Measurements from ENCODE around the gene SAPCD2.
"Not testable (repeated sequence)": the region's sequence is repeated elsewhere in the genome, so short reads cannot be mapped to it uniquely, and the experiment has no call there.

SAPCD2 gene

GRCh38 chr9:137070201-137070905, at the start of gene SAPCD2:
TSS of gene SAPCD2 (minus strand) at chr9:137070557. CDS start at chr9:137070460, 97 bp downstream.
- H3K4me1 ChIP-seq (ENCODE audit: control insufficient read depth in 1 of 2, insufficient read depth in 1 of 2, low read depth in 1 of 2, low read length in 1 of 2) = peaks cover 60 to 68% of the 10 kb centered on the region in 2 experiments
- H3K4me3 ChIP-seq (ENCODE audit: low read depth in 1 of 2, low read length in 1 of 2) = peak within 1 kb of the TSS; percentile 55 to 58
- TF ChIP-seq CTCF (IDR thresholded peaks at IDR 0.05) = peak; percentile 19

DNA sequence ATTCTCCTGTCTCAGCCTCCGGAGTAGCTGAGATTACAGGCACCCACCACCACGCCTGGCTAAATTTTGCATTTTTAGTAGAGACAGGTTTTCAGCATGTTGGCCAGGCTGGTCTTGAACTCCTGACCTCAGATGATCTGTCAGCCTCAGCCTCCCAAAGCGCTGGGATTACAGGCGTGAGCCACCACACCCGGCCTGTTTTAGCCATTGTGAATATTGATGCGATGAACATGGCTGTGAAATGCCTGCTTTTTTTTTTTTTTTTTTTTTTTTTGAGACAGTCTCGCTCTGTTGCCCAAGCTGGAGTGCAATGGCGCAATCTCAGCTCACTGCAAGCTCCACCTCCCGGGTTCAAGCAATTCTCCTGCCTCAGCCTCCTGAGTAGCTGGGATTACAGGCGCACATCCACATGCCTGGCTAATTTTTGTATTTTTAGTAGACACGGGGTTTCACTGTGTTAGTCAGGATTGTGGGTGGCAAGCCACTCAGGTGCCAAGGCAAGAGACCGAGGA, 47.8 kb upstream of the SAPCD2 start:
- Histone ChIP-seq H3K27me3 (peaks cover 40% of the 10 kb centered on the region), H3K4me1 (ENCODE audit: control insufficient read depth in 1 of 2, insufficient read depth in 1 of 2, low read depth in 1 of 2, low read length in 1 of 2) (peaks cover 7 to 14% of the 10 kb centered on the region in 2 experiments)
- H3K9me3 ChIP-seq; H3K4me3 ChIP-seq (ENCODE audit: low read depth in 1 of 2, low read length in 1 of 2); H3K36me3 ChIP-seq; H3K27ac ChIP-seq: not testable (repeated sequence)

More at GRCh38 chr9:137070201-137070905, at the start of gene SAPCD2:
- Histone ChIP-seq H3K27ac (peak within 1 kb of the TSS; percentile 51), H3K9me3 (no peaks in the 10 kb centered on the region), H3K27me3 (peaks cover 41% of the 10 kb centered on the region), H3K36me3 (no peaks in the 10 kb centered on the region)

DNA sequence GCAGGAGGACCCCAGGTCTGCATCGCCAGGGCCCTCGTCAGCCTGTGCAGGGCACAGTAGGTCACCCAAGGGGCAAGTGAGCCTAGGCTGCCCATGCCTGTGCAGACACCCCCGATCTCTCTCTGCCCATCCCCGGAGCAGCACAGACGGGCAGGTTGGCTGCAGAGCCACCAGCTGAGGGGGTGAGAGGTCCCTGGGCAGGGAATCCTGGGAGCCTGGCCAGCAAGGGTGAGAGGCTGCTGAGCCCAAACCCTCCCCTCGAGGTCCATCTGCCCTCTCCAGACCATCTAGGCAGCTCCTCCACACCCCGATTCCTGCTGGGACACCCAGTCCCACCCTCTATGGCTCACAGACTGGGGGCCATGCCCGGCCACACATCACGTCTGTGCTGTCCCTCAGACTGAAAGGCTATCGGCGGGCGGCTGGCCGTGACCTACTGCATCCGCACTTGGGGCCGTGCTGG, 46.9 kb upstream of the SAPCD2 start:
- no peak overlapping the region for H3K4me3 ChIP-seq (ENCODE audit: low read depth in 1 of 2, low read length in 1 of 2)
- H3K36me3 ChIP-seq = no peaks in the 10 kb centered on the region
- H3K27ac ChIP-seq = no peak overlapping the region
- H3K9me3 ChIP-seq = no peaks in the 10 kb centered on the region
- peaks cover 42% of the 10 kb centered on the region for H3K27me3 ChIP-seq
- no peak for TF ChIP-seq CTCF (IDR thresholded peaks at IDR 0.05)
- H3K4me1 ChIP-seq (ENCODE audit: control insufficient read depth in 1 of 2, insufficient read depth in 1 of 2, low read depth in 1 of 2, low read length in 1 of 2) = peaks cover 7 to 14% of the 10 kb centered on the region in 2 experiments

DNA sequence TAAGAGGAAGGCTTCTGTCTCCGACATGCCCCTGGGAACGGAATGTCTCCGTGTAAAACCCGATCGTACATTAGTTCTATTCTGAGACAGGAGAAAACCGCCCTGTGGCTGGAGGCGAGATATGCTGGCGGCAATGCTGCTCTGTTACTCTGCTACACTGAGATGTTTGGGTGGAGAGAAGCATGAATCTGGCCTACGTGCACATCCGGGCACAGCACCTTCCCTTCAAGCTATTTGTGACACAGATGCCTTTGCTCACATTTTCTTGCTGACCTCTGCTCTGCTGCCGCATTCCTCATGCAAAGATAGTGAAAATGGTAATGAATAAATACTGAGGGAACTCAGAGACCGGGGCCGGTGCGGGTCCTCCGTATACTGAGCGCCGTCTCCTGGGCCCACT, 46.4 kb upstream of the SAPCD2 start:
- H3K36me3 ChIP-seq = no peaks in the 10 kb centered on the region
- H3K4me3 ChIP-seq (ENCODE audit: low read depth in 1 of 2, low read length in 1 of 2) = no peak overlapping the region
- H3K27me3 ChIP-seq = peaks cover 42% of the 10 kb centered on the region
- peaks cover 7 to 14% of the 10 kb centered on the region in 2 experiments for H3K4me1 ChIP-seq (ENCODE audit: control insufficient read depth in 1 of 2, insufficient read depth in 1 of 2, low read depth in 1 of 2, low read length in 1 of 2)
- no peak overlapping the region for H3K27ac ChIP-seq
- no peaks in the 10 kb centered on the region for H3K9me3 ChIP-seq
- no peak for TF ChIP-seq CTCF (IDR thresholded peaks at IDR 0.05)

DNA sequence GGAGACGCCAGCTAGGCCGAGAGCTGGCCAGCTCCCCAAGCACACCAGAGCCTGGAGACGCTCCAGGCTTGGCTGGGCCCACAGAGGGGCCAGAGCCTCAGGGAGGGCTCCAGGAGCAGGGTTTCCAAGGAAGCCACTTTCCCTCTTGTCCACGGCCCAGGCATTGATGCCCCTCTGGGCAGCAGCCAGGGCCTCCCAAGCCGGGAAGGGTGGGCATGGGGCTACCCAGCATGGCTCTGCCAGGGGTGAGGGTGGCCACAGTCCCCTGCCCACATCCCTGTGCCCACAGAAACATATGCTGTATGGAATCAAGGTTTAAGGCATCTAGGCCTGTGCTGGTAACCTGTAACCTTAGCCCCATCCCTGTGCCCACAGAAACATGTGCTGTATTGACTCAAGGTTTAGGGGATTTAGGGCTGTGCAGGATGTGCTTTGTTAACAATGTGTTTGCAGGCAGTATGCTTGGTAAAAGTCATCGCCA, 45.7 kb upstream of the SAPCD2 start:
- H3K4me1 ChIP-seq (ENCODE audit: control insufficient read depth in 1 of 2, insufficient read depth in 1 of 2, low read depth in 1 of 2, low read length in 1 of 2) = peaks cover 7 to 14% of the 10 kb centered on the region in 2 experiments
- peaks cover 42% of the 10 kb centered on the region for H3K27me3 ChIP-seq
- H3K27ac ChIP-seq = no peak overlapping the region
- H3K36me3 ChIP-seq = no peaks in the 10 kb centered on the region
- no peak for TF ChIP-seq CTCF (IDR thresholded peaks at IDR 0.05)
- no peak overlapping the region for H3K4me3 ChIP-seq (ENCODE audit: low read depth in 1 of 2, low read length in 1 of 2)
- no peaks in the 10 kb centered on the region for H3K9me3 ChIP-seq

DNA sequence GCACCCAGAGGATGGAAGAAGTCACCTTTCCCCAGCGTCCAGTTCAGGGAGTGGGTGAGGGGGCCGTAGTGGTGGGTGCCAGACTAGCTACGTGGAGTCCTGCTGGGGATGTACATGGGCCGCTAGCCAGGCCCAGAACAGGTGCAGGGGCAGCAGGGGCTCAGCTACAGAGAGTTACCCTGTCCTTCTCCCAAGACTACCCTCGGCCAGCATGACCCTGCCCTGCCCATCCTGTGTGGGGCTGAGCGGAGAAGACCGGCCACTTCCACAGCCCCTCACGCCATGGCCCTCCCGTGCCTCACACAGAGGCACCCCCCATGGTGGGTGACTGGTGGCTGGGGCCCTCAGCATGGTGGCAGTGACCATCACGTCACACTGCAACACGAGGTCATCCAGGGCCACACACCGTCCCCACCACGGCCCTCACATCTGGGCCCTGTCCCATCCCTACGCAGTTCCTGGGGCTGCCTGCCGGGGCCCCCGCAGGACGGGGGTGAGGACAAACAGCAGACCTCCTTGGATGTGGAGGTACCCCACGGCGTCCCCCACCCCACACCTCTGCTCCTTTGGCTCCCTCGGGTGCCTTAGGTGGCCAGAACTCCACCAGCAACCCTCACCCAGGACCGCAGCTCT, 45.2 kb upstream of the SAPCD2 start:
- H3K27ac ChIP-seq = no peak overlapping the region
- H3K9me3 ChIP-seq = no peaks in the 10 kb centered on the region
- peaks cover 4% of the 10 kb centered on the region for H3K36me3 ChIP-seq
- TF ChIP-seq CTCF (IDR thresholded peaks at IDR 0.05) = no peak
- peak overlapping the region in 1 of 2 experiments; percentile 78 for H3K4me3 ChIP-seq (ENCODE audit: low read depth in 1 of 2, low read length in 1 of 2)
- peaks cover 7 to 14% of the 10 kb centered on the region in 2 experiments for H3K4me1 ChIP-seq (ENCODE audit: control insufficient read depth in 1 of 2, insufficient read depth in 1 of 2, low read depth in 1 of 2, low read length in 1 of 2)
- peaks cover 42% of the 10 kb centered on the region for H3K27me3 ChIP-seq
